HG03039 (cell line): ENCODE measurements around the gene P2RX1.
"Not testable (repeated sequence)": the region's sequence is repeated elsewhere in the genome, so short reads cannot be mapped to it uniquely, and the experiment has no call there.

Experiments used
- ATAC-seq: cut with Tn5 transposase; IDR thresholded peaks from one replicate; pipeline ENCODE4 v1.9.1; 2021; ENCODE audit warnings: mild to moderate bottlenecking, moderate library complexity; ENCODE audit not compliant: unreplicated experiment

The P2RX1 gene

DNA sequence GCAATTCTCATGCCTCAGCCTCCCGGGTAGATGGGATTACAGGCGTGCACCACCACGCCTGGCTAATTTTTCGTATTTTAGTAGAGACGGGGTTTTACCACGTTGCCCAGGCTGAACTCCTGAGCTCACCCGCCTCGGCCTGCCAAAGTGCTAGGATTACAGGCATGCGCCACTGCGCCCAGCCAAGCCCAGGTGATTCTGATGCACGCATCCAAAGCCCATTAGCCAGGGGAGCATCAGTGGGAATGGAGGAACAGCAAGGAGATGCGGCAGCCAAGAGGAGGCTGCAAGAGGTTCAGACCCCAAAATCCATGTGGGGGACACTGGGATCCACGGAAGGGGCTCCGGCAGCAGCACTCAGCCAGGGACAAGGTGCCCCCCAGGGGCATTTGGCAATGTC is 35.9 kb upstream of the P2RX1 start:
- no peak for ATAC-seq

DNA sequence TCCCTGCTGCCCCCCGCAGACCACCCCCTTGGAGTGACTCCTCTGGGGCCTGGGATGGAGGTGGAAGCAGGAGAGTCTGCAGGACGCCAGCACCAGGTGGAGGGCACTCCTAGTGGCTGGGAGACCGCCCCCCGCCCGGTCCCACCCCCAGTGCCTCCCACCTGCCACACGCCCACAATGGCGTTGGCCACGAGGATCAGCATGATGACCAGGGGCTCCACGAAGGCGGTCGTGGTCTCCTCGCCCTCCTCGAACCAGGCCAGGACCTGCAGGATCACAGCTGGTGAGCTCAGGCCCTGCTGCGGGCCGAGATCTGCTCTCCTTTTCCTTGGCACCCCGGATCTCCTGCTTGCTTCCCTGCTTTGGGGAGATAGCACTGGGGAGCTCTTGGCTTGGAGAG is 35.2 kb upstream of the P2RX1 start:
- ATAC-seq: no peak

DNA sequence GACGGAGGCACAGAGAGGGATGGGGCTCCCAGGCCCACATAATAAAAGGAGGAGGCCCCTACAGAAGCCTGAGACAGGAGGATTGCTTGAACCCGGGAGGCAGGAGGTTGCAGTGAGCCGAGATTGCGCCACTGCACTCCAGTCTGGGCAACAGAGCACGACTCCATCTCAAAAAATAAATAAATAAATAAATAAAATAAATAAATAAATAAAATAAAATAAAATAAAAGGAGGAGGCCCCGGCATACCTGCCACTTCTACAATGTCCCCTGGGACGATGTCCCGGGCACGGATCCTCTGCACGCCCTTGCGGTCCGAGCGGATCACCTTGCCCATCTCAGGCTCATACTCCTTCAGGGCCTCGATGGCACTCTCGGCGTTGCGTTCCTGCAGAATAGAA is 34.7 kb upstream of the P2RX1 start:
- no peak for ATAC-seq

DNA sequence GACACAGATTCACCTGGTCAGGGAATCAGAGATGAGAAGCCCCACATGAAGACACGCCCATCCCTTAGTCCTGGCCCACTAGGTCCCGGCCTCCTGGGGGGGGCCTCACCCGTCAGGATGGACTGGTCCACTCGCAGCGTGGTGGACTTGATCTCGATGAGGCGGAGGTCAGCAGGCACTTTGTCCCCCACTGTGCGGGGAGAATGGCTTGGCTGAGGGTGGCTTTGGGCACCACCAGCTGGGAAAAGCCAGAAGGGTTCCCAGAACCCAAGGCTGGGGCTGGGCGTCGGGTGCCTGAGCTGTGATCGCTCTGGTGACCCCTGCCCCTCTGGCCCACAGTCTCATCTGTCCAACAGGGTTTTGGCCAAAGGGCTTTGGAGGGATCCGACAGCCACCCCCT is 34.3 kb upstream of the P2RX1 start:
- ATAC-seq: no peak

DNA sequence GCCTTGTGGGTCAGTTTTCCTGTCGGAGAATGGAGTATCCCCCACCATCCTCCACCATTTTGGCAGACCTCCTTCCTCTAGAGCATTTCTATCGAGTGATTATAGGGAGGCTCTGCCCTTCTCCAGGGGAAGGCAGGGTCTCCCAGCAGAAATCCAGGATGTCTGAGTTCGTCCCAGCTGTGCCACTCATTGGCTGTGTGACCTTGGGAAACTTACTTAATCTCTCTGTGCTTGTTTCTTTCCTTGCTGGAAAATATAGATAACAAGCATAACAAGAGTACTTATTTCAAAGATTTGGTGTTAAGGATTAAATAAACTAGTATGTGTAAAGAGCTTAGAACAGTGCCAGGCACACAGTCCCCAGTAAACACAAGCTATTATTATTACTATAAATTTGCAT is 33.2 kb upstream of the P2RX1 start:
- ATAC-seq: no peak

DNA sequence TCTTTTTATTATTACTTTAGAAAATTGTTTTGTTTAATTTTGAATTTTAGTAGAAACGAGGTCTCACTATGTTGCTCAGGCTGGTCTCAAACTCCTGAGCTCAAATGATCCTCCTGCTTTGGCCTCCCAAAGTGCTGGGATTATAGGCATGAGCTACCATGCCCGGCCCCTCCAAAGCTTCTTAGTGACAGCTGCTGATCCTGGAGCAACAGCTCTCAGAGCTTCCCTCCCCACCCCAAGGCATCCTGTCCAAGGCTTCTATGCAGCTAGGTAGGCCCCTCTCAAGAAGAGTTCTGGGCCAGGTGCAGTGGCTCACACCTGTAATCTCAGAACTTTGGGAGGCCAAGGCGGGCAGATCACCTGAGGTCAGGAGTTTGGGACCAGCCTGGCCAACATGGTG is 32.3 kb upstream of the P2RX1 start:
- ATAC-seq: not testable (repeated sequence)

DNA sequence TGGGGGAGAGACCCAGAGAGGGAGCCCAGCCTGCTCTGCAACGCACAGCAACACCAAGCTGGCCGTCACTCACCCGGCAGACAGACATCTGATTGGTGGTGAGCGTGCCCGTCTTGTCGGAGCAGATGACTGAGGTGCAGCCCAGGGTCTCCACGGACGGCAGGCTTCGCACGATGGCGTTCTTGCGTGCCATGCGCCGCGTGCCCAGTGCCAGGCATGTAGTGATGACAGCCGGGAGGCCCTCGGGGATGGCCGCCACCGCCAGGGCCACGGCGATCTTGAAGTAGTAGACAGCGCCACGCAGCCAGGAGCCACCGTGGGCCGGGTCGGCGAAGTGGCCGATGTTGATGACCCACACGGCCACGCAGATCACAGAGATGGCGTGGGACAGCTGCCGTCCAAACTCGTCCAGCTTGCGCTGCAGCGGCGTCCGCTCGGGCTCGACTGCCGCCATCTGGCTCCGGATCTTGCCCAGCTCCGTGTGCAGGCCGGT is 31.1 kb upstream of the P2RX1 start:
- ATAC-seq: no peak

DNA sequence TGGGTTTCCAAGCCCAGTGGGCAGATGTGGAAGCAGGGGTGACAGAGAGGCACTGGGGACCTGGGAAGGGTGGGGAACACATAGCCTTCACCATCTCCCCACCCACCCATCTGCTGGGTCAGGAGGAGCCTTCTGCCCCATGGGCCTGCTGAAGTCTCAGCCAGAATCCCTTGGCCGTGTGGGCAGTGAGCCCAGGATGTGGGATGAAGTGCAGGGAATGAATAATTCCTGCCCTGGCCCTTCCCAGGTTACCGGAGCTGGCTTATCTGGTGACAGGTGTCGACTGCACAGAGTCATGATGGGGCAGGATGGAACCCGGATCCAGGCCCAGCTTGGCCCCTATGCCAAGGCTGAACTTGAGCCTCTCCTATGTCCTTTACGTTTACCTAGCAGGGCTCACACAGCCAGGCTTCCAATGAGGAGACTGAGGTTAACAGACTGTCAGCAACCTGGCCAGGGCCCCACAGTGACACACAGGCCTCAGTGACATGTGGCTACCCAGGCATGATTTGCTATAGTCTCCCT is 30.5 kb upstream of the P2RX1 start:
- ATAC-seq: no peak

DNA sequence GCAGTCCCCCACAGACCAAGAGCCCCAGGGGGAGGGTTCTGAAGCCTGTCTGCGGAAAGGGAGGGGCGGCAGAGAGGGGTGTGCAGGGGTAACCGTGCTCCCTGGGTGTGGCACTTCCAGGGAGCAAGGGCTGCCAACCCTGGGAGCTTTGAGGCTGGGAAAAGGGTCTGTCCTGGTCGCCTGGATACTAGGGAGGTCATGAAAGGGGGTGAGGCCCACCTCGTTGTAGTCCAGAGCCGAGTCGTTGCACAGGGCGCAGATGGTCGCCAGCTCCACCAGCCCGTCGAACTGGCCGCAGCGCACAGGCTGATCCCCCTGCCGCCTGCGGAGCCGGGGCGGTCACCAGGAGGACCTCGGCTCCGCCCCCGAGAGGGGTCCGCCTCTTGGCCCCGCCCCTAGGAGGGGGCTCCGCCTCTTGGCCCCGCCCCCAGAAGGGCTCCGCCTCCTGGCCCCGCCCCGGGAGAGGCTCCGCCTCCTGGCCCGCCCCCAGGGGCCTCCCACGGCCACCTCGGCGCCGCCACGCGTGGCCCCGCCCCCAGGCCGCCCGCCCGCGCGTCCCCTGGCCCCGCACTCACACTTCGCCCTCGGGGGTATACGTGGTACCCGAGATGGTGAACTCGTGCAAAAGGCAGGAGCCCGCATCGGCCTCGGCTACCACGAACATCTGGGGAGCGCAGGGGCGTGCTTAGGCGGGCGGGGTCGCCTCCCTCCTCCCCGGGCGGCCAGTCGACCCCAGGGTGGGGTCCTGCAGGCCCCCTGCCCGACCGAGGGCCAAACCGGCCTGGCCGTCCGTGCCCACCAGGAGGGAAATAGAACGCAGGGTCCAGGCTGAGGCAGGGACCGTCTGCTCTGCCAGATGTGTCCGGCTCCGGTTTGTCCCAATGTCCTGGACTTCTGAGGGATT is 28.5 kb upstream of the P2RX1 start:
- ATAC-seq: no peak

DNA sequence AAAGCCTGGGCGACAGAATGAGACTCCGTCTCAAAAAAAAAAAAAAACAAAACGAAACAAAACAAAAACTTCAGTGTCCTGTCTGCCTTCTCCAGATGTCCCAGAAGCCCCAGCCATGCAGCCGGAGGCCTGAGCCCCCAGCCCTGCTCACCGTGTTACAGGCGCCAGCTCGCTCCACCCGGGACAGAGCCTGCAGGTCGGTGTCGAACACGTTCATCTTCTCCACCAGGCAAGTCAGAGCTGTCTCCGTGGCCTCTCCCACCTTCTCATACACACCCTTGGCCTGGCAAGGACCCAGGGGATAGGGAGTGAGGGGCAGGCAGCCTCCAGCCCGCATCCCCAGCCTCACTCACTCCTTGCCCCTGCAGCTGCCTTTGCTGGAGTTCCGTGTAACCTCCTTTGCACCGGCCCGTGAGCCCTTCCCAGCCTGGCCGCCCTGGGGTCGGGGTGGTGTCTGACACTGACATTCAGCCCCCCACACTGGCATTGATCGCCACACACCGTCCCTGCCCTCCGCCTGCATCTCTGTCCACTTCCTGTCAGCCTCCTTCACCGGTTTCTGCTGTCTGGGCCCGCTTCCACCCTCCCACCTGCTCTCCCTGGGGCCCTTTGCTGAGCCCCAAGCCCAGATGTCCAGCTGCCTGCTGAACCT is 27.1 kb upstream of the P2RX1 start:
- ATAC-seq: no peak

DNA sequence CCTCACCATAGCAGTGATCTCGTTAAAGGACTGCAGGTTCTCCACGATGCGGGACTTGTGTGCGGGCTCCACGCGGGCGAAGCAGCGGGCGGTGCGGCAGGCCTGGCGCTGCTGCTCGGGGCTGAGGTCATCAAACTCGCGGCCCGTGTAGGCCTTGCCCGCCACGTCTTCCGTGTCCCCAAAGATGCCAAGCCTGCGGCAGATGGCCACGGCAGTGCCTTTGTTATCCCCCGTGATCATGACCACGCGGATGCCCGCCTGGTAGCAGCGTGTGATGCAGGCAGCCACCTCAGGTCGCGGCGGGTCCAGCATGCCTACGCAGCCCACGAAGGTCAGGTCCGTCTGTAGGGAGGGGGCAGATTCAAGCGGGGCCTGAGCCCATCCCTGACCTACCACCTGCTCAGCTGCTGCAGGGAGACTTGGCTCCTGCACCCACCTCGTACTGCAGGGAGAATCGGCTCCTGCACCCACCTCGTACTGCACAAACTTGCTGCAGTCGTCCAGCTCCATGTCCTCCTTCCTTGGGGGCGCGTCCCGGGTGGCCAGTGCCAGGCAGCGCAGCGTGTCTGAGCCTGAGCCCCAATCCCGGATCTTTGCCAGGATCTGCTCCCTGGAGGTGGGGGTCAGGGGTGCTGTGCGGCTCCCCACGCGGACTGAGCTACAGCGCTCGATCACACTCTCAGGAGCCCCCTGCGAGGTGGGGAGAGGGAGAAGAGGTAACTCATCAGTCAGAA is 24.9 kb upstream of the P2RX1 start:
- ATAC-seq: no peak

DNA sequence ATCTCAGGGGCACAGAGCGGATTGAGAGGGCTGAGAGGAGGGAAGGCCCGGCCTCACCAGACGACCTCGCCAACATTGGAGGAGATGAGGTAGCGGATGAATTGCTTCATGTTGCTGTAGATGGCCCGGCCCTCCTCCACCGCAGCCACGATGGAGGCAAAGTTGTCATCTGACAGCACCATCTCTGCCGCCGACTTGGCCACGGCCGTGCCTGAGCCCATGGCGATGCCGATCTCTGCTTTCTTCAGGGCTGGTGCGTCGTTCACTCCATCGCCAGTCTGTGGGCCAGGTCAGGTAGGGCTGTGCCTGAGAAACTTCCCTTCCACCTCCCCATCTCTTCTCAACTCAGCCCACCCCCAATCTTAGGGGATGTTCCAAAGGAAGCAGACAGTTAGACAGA is 21.1 kb upstream of the P2RX1 start:
- ATAC-seq: no peak

DNA sequence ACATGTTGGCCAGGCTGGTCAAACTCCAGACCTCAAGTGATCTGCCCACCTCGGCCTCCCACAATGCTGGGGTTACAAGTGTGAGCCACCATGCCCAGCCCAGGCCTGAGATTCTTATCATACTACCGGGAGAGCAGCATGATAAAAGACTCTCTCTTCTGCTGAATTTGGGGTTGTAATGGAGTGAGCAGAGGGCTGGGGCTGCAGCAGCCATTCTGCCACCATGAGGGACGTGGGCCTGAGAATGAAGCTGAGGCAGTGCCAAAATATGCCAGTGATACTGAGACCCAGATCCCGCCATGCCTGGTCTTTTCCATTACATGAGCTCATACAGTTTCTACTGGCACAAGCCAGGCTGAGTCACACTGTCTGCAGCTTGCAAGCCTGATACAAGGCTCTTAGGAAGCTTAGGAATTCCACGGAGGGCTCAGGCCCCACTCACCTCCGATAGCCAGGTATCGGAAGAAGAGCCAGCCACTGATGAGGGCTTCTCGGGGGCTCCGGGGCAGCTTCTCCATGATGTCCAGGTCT is 19.6 kb upstream of the P2RX1 start:
- no peak for ATAC-seq

DNA sequence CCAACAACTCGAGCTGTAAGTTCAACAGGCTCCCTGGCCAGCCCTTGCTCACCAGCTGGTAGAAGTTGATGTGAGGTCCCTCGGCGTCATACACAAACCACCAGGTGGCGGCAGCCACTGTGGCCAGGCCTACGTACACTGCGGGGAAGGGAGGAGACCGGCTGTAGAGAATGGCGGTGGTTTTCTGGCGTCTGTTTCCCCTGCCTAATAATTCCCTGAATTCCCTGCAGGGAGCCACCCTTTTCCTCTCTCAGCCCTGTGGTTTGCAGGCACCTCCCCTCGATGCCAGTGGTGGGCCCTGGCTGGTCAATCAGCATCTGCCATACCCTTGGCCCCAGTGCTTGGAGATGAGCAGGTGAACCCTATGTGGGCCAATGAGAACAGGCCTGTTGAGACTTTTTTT is 18.9 kb upstream of the P2RX1 start:
- no peak for ATAC-seq

DNA sequence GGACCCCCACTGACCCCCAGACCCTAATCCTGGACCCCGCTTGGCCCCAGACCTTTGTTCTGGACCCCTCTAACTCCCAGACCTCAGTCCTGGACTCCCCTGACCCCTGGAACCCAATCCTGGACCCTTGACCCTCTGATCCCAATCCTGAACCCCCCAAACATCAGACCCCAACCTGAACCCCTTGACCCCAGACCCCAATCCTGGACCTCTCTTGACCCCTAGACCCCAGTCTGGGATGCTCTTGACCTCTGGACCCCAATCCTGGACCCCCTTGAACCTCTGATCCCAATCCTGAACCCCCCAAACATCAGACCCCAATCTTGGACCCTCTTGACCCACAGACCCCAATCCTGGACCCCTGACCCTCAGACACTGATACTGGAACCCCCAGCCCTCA is 13.5 kb upstream of the P2RX1 start:
- ATAC-seq: no peak

DNA sequence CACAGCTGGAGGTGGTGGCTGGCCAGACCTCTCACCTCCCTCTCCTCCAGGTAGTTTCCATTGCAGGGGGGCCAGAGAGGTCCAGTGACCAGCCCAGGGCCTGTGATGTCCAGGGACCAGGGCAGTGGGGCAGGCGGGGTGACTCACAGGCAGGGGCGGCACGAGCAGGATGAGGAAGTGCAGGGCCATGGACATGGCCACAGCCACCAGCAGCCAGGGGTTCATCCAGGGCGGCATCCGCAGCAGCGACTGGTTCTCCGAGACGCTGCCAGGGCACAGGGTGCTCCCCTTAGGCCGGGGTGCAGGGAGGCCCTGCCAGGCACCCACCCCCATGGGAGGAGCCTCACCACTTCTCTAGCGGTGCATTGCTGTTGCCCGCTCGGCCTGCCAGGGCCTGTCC is 12.9 kb upstream of the P2RX1 start:
- ATAC-seq: no peak

DNA sequence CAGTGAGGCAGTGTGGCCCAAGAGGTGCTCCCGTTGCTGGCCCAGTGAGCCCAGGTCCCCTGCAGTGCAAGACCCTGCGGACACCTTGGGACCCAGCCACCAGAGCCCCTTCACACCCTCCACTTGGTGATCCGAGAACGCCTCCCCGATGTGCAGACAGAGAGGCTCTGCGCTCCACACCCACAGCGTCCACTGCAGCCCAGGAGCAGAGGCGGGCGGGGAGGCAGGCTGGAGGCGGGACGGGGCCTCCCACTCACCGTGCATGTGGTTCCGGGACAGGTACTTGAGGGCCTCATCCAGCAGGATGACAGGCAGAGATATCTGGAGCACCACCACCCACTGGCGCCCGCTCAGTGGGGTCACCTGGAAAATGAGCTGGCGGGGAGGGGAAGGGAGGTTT is 12.1 kb upstream of the P2RX1 start:
- no peak for ATAC-seq

DNA sequence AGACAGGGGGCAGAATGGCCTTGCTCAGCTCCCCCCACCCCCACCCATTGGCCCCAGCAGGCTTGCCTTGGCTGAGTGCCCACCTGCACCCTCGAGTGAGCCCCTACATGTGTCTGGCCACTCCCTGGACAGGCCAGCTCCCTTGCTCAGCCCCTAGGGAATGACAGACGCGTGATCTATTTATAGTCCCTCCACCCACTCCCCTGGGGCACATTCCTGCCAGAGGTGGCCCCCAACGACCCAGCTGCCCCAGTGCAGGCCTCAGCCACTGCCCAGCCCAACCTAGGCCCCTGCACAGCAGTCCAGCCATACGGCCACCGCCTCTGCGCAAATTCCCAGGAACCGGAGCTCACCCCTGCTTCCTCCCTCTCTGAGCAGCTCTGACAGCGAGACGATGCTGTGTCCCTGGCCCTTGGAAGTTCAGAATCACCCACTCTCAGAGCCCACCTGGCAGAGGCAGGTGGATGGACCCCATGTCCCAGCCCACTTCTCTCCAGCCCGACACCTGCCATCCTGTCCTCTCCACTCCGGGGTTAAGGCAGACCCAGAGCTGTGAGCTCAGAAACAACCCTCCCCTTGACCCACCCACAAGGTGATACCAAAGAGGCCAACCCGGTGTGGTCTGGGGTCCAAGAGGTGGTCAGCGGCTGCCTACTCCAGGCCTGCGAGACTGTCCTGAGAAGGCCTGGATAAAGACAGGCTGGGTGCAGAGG is 11.5 kb upstream of the P2RX1 start:
- no peak for ATAC-seq

DNA sequence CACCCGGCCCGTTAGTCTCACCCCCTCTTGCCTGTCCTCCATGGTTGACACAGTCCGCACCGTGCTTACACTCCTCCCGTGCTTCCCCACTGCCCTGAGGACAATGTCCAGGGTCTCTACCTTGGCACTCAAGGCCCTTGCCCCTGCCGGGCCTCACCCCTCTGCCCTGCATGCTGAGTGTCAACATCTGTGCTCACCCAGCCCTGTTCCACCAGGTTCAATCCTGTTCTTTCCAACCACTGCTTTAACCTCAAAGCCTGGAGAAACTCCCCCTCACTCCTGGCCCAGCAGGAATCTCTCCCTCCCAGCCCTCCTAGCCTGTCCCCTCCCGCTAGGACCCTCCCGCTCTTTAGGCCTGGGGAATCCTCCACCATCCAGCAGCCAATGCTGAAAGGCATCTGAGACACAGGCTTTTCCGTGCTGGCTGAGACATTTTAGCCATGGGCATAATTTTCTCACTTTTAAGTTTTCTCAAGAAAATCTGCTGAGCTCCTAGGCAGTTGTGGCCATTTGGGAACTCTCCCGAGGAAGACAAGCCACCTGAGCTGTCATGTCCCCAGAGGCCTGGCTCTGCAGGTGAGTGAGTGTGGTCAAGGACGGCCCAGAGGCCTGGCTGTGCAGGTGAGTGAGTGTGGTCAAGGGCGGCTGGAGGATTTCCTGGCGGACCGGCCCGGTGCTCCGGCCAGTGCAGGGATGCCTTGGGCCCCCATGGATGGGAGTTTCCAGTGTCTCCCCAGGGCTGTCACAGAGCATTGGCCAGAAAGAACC is 10.8 kb upstream of the P2RX1 start:
- no peak for ATAC-seq
